ENCODE measurements around the gene TMEM266. TPM values are rescaled to one million over a fixed set of nuclear protein-coding genes. Genes with fewer than 3 reads are reported as not detected.

Gene TMEM266
- total RNA-seq, 4 donors from 2014 or later = 0.17 to 0.40 TPM; not detected in 2

GRCh38 chr15:76060118-76060989, 569 bp downstream of the TMEM266 start:
- 27% methylated on average over 12 of the region's 20 CpGs for WGBS
- TF ChIP-seq CTCF (IDR thresholded peaks at IDR 0.05) (no peak), EP300 (IDR thresholded peaks at IDR 0.05) (no peak), POLR2AphosphoS5 (IDR thresholded peaks at IDR 0.05) (no peak), POLR2A (IDR thresholded peaks at IDR 0.05; ENCODE audit: low read depth) (no peak)
- H3K27me3 ChIP-seq = peaks cover 0 to 53% (median 10%) of the 10 kb centered on the region in 4 donors

GRCh38 chr15:76061700-76062099, 1.9 kb downstream of the TMEM266 start:
- H3K27me3 ChIP-seq = peaks cover 0 to 59% (median 10%) of the 10 kb centered on the region in 4 donors
- TF ChIP-seq EP300 (IDR thresholded peaks at IDR 0.05) (no peak), CTCF (IDR thresholded peaks at IDR 0.05) (no peak), POLR2AphosphoS5 (IDR thresholded peaks at IDR 0.05) (no peak), POLR2A (IDR thresholded peaks at IDR 0.05; ENCODE audit: low read depth) (no peak)
- peaks cover 0 to 28% (median 26%) of the 10 kb centered on the region in 4 donors for H3K4me1 ChIP-seq
- intact Hi-C loops (cut with DNase I) = no loop called here
- no peak overlapping the region for H3K4me3 ChIP-seq
- no peak overlapping the region for H3K27ac ChIP-seq (replicated peaks in 1 of 4)
- H3K36me3 ChIP-seq = no peaks in the 10 kb centered on the region
- DNase-seq (ENCODE audit: extremely low spot score) = no peak
- H3K9me3 ChIP-seq = no peaks in the 10 kb centered on the region
- 85% methylated on average over 5 of the region's 5 CpGs for WGBS

More at GRCh38 chr15:76060118-76060989, 569 bp downstream of the TMEM266 start:
- peaks cover 0 to 28% (median 26%) of the 10 kb centered on the region in 4 donors for H3K4me1 ChIP-seq
- H3K36me3 ChIP-seq = no peaks in the 10 kb centered on the region
- DNase-seq (ENCODE audit: extremely low spot score) = no peak
- intact Hi-C loops (cut with DNase I) = no loop called here
- peak overlapping the region; percentile 63 to 71 (median 64) for H3K4me3 ChIP-seq
- no peak overlapping the region for H3K27ac ChIP-seq (replicated peaks in 1 of 4)
- H3K9me3 ChIP-seq = no peaks in the 10 kb centered on the region

GRCh38 chr15:76062286-76062685, 2.5 kb downstream of the TMEM266 start:
- Histone ChIP-seq H3K4me3 (no peak overlapping the region), H3K27me3 (peaks cover 0 to 65% (median 10%) of the 10 kb centered on the region in 4 donors), H3K9me3 (no peaks in the 10 kb centered on the region), H3K27ac (replicated peaks in 1 of 4) (no peak overlapping the region), H3K4me1 (peaks cover 0 to 23% (median 21%) of the 10 kb centered on the region in 4 donors), H3K36me3 (no peaks in the 10 kb centered on the region)
- DNase-seq (ENCODE audit: extremely low spot score) = no peak
- no peak for TF ChIP-seq CTCF (IDR thresholded peaks at IDR 0.05)
- no peak for TF ChIP-seq EP300 (IDR thresholded peaks at IDR 0.05)
- no peak for TF ChIP-seq POLR2A (IDR thresholded peaks at IDR 0.05; ENCODE audit: low read depth)
- no peak for TF ChIP-seq POLR2AphosphoS5 (IDR thresholded peaks at IDR 0.05)
- intact Hi-C loops (cut with DNase I) = no loop called here
- 38% methylated on average over 3 of the region's 3 CpGs for WGBS

- no peak overlapping the region for H3K27ac ChIP-seq (replicated peaks in 1 of 4)
- TF ChIP-seq CTCF (IDR thresholded peaks at IDR 0.05) = no peak
- no peak for TF ChIP-seq POLR2AphosphoS5 (IDR thresholded peaks at IDR 0.05)
- intact Hi-C loops (cut with DNase I) = no loop called here
- H3K27me3 ChIP-seq = peaks cover 0 to 50% (median 4%) of the 10 kb centered on the region in 4 donors
- peak; percentile 24 for DNase-seq (ENCODE audit: extremely low spot score)
- WGBS = 45% methylated on average over 3 of the region's 3 CpGs
- H3K4me1 ChIP-seq = peaks cover 0 to 10% (median 9%) of the 10 kb centered on the region in 4 donors
- no peak overlapping the region for H3K4me3 ChIP-seq
- H3K9me3 ChIP-seq = no peaks in the 10 kb centered on the region
- H3K36me3 ChIP-seq = no peaks in the 10 kb centered on the region
Observed at GRCh38 chr15:76064375-76064774, 4.6 kb downstream of the TMEM266 start.
